ENCODE results near the gene TRIM61. TPM values are rescaled to one million over a fixed set of nuclear protein-coding genes. Genes with fewer than 3 reads are reported as not detected.
"Not testable (repeated sequence)": the region's sequence is repeated elsewhere in the genome, so short reads cannot be mapped to it uniquely, and the experiment has no call there.

TRIM61 gene
- 3.3 and 4.3 TPM in 2 replicates for total RNA-seq (2012; rRNA removed)

DNA sequence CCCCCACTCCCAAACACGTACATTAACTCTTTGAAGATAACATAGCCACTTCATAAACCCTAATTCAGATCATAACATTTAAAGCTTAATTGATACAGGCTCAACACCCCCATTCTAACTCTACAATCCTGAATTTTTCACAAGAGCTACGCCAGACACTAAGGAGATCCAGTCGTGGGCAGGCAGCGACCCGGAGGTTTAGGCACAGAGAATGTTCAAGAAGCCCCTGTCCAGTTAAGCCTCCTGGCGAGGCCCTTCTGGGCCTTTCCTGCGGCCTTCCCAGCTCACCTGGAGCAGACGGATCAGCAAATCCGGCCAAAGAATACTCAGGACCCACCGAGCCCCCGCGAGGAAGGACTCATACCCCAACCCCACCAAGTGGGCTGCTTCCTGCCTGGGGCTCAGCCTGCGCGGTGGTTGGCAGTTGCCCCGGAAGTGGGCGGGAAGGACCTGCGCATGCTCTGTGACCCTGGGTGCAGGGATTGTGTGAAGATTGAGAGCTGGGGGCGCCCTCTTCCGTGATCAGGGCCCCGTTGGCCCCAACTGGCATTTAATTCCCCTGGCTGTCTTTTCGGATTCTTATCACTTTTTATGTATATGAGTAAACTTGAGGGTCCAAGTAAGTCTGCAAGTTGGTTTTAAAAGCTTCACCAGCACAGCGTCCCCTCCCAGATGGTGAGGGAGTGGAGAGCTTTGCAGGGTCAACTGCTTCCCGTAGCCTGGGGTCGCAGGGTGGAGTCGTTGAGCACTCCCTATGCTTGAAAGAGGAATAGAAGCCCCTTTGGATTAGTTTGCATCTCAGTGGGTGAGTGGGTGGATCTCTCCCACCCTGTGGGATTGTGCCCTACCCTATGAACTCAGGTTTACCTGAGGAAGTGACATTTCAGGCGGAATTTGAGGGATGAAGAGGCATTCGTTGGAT is at the start of gene TRIM61:
Gene TRIM61 (minus strand): TSS at position 415 of the 922 bp plus-strand sequence. CDS start 7,655 bp downstream, outside the sequence.
- Histone ChIP-seq H3K9me3 (replicated peaks; ENCODE audit: low read length) (no peaks in the 10 kb centered on the region), H3K27me3 (ENCODE audit: control insufficient read depth, insufficient read depth, low read length) (no peaks in the 10 kb centered on the region), H3K4me3 (ENCODE audit: low read length) (peak within 1 kb of the TSS; percentile 27), H3K36me3 (ENCODE audit: insufficient read depth, low read length) (no peaks in the 10 kb centered on the region), H3K9ac (ENCODE audit: low read depth, low read length) (no peak within 1 kb of the TSS), H3K4me2 (ENCODE audit: low read length) (peak within 1 kb of the TSS; percentile 68), H3K4me1 (ENCODE audit: control insufficient read depth, insufficient read depth, low read length) (no peaks in the 10 kb centered on the region)

DNA sequence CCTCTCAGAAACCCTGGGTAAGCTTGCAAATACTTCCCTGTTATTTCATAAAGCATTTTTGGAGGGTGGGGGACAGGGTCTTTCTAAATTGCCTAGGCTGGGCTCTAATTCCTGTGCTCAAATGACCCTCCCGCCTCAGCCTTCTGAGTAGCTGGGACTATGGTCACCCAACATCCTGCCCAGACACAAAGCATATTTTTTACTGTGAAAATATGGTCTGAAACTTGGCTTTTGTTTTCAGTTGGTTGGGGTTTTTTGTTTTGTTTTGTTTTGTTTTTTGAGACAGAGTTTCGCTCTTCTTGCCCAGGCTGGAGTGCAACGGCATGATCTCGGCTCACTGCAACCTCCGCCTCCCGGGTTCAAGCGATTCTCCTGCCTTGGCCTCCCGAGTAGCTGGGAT is 48.3 kb upstream of the TRIM61 start:
- not testable (repeated sequence) for H3K4me1 ChIP-seq (ENCODE audit: control insufficient read depth, insufficient read depth, low read length); H3K27me3 ChIP-seq (ENCODE audit: control insufficient read depth, insufficient read depth, low read length); H3K9ac ChIP-seq (ENCODE audit: low read depth, low read length); H3K4me2 ChIP-seq (ENCODE audit: low read length); H3K36me3 ChIP-seq (ENCODE audit: insufficient read depth, low read length); H3K9me3 ChIP-seq (replicated peaks; ENCODE audit: low read length); H3K4me3 ChIP-seq (ENCODE audit: low read length)

DNA sequence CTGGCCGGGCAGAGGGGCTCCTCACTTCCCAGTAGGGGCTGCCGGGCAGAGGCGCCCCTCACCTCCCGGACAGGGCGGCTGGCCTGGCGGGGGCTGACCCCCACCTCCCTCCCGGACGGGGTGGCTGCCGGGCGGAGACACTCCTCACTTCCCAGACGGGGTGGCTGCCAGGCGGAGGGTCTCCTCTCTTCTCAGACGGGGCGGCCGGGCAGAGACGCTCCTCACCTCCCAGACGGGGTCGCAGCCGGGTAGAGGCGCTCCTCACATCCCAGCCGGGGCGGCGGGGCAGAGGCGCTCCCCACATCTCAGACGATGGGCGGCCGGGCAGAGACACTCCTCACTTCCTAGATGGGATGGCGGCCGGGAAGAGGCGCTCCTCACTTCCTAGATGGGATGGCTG is 42.5 kb upstream of the TRIM61 start:
- H3K27me3 ChIP-seq (ENCODE audit: control insufficient read depth, insufficient read depth, low read length); H3K4me1 ChIP-seq (ENCODE audit: control insufficient read depth, insufficient read depth, low read length); H3K4me3 ChIP-seq (ENCODE audit: low read length); H3K4me2 ChIP-seq (ENCODE audit: low read length); H3K36me3 ChIP-seq (ENCODE audit: insufficient read depth, low read length); H3K9me3 ChIP-seq (replicated peaks; ENCODE audit: low read length); H3K9ac ChIP-seq (ENCODE audit: low read depth, low read length): not testable (repeated sequence)

DNA sequence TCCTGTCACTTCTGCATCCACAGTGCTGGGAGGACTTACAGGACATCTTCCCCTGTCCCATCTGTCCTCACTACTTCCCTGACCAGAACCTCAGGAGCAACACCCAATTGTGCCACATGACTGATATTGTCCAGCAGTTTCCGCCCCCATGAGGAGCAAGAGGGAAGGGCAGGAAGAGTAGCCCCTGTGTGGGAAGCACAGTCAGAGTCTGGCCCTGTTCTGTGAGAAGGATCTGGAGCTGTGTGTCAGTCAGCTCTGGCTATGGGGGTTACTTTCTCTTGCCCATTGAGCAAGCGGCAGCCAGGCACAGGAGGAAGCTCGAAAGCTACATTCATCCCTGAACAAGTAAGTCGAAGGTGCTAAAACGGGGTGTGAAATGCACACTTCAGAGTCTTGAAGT is 39.5 kb upstream of the TRIM61 start:
- Histone ChIP-seq H3K4me1 (ENCODE audit: control insufficient read depth, insufficient read depth, low read length) (no peaks in the 10 kb centered on the region), H3K4me2 (ENCODE audit: low read length) (no peak overlapping the region), H3K9me3 (replicated peaks; ENCODE audit: low read length) (no peaks in the 10 kb centered on the region), H3K27me3 (ENCODE audit: control insufficient read depth, insufficient read depth, low read length) (no peaks in the 10 kb centered on the region), H3K4me3 (ENCODE audit: low read length) (no peak overlapping the region), H3K36me3 (ENCODE audit: insufficient read depth, low read length) (no peaks in the 10 kb centered on the region), H3K9ac (ENCODE audit: low read depth, low read length) (no peak overlapping the region)

DNA sequence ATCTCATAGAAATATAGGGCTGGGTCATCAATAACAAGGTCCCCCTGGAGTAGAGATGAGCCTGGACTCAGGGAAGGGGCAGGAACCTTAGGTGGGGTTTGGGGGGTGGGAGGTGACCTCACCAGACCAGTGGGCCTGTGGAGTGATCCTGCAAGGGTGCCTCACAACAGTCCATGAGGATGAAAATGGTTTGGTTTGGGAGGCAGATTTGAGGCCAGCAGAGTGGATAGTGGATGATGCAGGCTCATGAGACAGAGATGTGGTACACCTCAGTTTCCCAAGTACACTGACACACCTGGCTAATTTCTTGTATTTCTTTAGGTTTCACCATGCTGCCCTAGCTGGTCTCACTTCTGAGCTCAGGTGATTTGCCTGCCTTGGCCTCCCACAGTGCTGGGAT is 36.2 kb upstream of the TRIM61 start:
- Histone ChIP-seq H3K4me3 (ENCODE audit: low read length) (no peak overlapping the region), H3K4me2 (ENCODE audit: low read length) (no peak overlapping the region)

DNA sequence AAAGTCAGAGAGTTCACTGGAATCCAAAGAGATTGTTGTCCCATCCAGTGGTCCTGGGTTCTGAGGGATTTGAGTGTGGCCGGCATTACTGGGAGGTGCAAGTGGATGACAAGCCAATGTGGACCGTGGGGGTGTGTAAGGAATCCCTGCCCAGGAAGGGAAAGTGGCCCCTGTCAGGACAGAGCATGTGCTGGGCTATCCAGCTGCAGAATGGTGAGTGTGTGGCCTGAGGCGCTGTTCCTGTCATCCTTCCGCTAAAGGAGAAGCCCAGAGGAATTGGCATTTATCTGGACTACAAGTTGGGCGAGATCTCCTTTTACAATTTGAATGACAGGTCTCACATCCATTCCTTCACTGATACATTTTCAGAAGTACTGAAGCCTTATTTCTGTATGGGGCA is 33.9 kb upstream of the TRIM61 start:
- Histone ChIP-seq H3K27me3 (ENCODE audit: control insufficient read depth, insufficient read depth, low read length) (no peaks in the 10 kb centered on the region), H3K36me3 (ENCODE audit: insufficient read depth, low read length) (no peaks in the 10 kb centered on the region), H3K4me2 (ENCODE audit: low read length) (no peak overlapping the region), H3K9ac (ENCODE audit: low read depth, low read length) (no peak overlapping the region), H3K9me3 (replicated peaks; ENCODE audit: low read length) (no peaks in the 10 kb centered on the region), H3K4me1 (ENCODE audit: control insufficient read depth, insufficient read depth, low read length) (no peaks in the 10 kb centered on the region), H3K4me3 (ENCODE audit: low read length) (no peak overlapping the region)

More for the DNA sequence above, 36.2 kb upstream of the TRIM61 start:
- Histone ChIP-seq H3K9me3 (replicated peaks; ENCODE audit: low read length) (no peaks in the 10 kb centered on the region), H3K9ac (ENCODE audit: low read depth, low read length) (no peak overlapping the region), H3K36me3 (ENCODE audit: insufficient read depth, low read length) (no peaks in the 10 kb centered on the region), H3K4me1 (ENCODE audit: control insufficient read depth, insufficient read depth, low read length) (no peaks in the 10 kb centered on the region), H3K27me3 (ENCODE audit: control insufficient read depth, insufficient read depth, low read length) (no peaks in the 10 kb centered on the region)

DNA sequence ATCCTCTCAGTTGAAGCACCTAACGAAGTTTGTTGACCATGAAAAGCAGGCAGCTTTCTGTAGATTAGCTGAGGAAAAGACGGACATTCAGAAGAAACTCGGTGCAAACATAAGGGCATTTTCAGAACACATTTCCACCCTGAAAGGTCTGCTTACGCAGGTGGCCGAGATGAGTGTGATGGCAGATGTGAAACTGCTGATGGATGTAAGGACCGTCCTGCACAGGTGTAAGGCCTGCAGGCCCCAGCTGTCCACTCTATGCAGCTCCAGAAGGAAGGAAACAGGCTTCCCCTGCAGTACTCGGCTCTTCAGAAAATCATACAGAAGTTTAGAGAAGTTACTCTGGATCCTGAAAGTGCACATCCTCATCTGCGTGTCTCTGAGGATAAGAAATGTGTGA is 33.5 kb upstream of the TRIM61 start:
- Histone ChIP-seq H3K9ac (ENCODE audit: low read depth, low read length) (no peak overlapping the region), H3K4me3 (ENCODE audit: low read length) (no peak overlapping the region), H3K36me3 (ENCODE audit: insufficient read depth, low read length) (no peaks in the 10 kb centered on the region), H3K9me3 (replicated peaks; ENCODE audit: low read length) (no peaks in the 10 kb centered on the region), H3K4me1 (ENCODE audit: control insufficient read depth, insufficient read depth, low read length) (no peaks in the 10 kb centered on the region), H3K27me3 (ENCODE audit: control insufficient read depth, insufficient read depth, low read length) (no peaks in the 10 kb centered on the region), H3K4me2 (ENCODE audit: low read length) (no peak overlapping the region)

DNA sequence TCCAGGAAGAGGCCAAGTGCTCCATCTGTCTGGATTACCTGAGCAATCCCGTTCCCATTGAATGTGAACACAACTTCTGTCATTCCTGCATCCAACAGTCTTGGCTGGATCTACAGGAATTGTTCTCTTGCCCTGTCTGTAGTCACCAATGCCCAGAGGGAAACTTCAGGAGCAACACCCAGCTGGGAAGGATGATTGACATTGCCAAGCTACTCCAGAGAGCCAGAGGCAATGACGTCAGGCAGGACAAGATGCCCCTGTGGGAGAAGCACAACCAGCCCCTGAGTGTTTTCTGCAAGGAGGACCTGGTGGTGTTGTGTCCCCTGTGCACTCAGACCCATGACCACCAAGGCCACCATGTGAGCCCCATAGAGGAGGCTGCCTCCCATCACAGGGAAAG is 33.0 kb upstream of the TRIM61 start:
- Histone ChIP-seq H3K4me1 (ENCODE audit: control insufficient read depth, insufficient read depth, low read length) (no peaks in the 10 kb centered on the region), H3K9me3 (replicated peaks; ENCODE audit: low read length) (no peaks in the 10 kb centered on the region), H3K4me2 (ENCODE audit: low read length) (no peak overlapping the region), H3K27me3 (ENCODE audit: control insufficient read depth, insufficient read depth, low read length) (no peaks in the 10 kb centered on the region), H3K9ac (ENCODE audit: low read depth, low read length) (no peak overlapping the region), H3K4me3 (ENCODE audit: low read length) (no peak overlapping the region), H3K36me3 (ENCODE audit: insufficient read depth, low read length) (no peaks in the 10 kb centered on the region)

DNA sequence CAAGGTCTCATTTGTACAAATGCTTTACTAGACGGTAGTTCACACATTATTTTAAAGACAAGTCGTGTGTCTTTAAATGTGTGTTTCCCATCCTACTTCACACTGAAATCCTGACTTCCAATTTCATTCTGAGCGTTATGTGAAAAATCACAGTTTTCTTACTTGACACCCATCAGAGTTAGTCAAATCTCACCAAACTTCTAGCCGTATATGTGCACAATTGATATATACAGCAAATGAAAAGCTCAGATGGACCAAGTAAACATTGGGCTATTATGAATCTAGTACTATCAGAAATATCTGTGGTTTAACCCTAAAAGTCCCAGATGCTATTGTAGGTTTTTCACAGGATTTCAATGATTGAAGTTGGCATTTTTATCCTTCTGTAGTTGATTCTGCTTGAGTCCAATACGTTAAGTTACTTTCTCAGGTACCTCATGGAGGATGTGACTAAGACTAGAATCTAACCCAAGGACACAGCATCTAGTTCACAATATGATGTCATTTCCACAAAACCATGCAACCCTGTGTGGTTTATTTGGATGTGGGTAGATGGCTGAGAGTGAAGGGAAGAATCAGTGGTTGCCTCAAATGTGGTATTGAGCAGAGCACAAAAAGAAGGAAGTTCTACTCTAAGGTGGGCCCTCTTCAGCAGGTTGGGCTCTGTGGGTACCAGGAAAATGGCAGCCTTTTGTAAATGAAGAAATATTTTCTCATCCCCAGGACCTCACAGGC is 32.2 kb upstream of the TRIM61 start:
- H3K4me2 ChIP-seq (ENCODE audit: low read length), result no peak overlapping the region
- no peaks in the 10 kb centered on the region for H3K27me3 ChIP-seq (ENCODE audit: control insufficient read depth, insufficient read depth, low read length)
- no peaks in the 10 kb centered on the region for H3K4me1 ChIP-seq (ENCODE audit: control insufficient read depth, insufficient read depth, low read length)
- no peaks in the 10 kb centered on the region for H3K9me3 ChIP-seq (replicated peaks; ENCODE audit: low read length)
- H3K36me3 ChIP-seq (ENCODE audit: insufficient read depth, low read length), result no peaks in the 10 kb centered on the region
- no peak overlapping the region for H3K9ac ChIP-seq (ENCODE audit: low read depth, low read length)
- no peak overlapping the region for H3K4me3 ChIP-seq (ENCODE audit: low read length)

DNA sequence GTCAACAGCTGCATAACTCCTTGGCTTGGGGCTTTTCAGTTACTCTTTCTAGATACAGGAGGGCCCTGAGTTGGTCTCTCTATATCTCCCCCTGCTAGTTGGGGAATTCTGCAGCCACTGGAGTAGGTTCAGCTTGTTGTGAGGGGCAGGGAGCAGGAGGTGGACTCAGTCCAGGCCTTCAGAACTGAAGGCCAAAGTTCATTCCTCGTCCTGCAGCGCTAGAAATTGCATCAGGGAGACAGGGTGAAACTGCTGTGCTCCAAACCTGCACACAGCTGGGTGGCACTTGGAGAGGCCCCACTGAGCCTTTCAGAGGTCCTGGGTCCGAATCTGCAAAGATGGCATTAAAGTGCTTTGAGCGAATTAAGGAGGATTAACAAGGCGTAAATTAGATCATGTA is 29.4 kb upstream of the TRIM61 start:
- Histone ChIP-seq H3K9ac (ENCODE audit: low read depth, low read length) (no peak overlapping the region), H3K9me3 (replicated peaks; ENCODE audit: low read length) (no peaks in the 10 kb centered on the region), H3K27me3 (ENCODE audit: control insufficient read depth, insufficient read depth, low read length) (no peaks in the 10 kb centered on the region), H3K36me3 (ENCODE audit: insufficient read depth, low read length) (no peaks in the 10 kb centered on the region), H3K4me2 (ENCODE audit: low read length) (no peak overlapping the region), H3K4me1 (ENCODE audit: control insufficient read depth, insufficient read depth, low read length) (no peaks in the 10 kb centered on the region), H3K4me3 (ENCODE audit: low read length) (no peak overlapping the region)

DNA sequence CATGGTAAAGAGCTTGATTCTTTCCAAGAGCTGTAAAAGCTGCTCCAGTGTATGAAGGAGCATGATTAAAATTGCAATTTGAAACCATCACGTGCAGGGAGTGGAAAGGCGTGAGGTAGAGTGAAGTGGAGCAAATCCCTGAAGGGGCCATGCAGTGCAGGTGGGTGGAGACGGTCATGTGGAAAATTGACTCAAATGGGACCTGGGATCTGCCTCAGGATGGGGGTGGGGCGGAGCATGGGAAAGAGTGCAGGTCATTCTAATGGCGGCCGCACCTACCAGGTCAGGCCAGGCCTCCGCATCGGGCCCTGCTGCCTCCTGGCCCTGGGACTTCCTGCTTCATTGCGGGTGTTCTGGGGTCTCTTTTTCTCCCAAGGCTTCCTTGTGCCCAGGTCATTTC is 29.0 kb upstream of the TRIM61 start:
- Histone ChIP-seq H3K36me3 (ENCODE audit: insufficient read depth, low read length) (no peaks in the 10 kb centered on the region), H3K9me3 (replicated peaks; ENCODE audit: low read length) (no peaks in the 10 kb centered on the region), H3K4me2 (ENCODE audit: low read length) (no peak overlapping the region), H3K4me1 (ENCODE audit: control insufficient read depth, insufficient read depth, low read length) (no peaks in the 10 kb centered on the region), H3K27me3 (ENCODE audit: control insufficient read depth, insufficient read depth, low read length) (no peaks in the 10 kb centered on the region), H3K4me3 (ENCODE audit: low read length) (no peak overlapping the region), H3K9ac (ENCODE audit: low read depth, low read length) (no peak overlapping the region)
